Hippocampal formation (tissue), 2 donors: ENCODE data around the gene CDK14.

Experiments
- DNase-seq, 2 donors: peaks; one replicate each; lab custom pipeline; 2025; lab: John Stamatoyannopoulos, UW

CDK14 gene

GRCh38 chr7:90681336-90682022 is 85.4 kb downstream of the CDK14 start:
- no peak for DNase-seq

GRCh38 chr7:90686146-90686545 is 90.0 kb downstream of the CDK14 start:
- DNase-seq = no peak

- no peak for DNase-seq
Measured at GRCh38 chr7:90688810-90689209, 92.7 kb downstream of the CDK14 start.

GRCh38 chr7:90689260-90689659 is 93.1 kb downstream of the CDK14 start:
- no peak for DNase-seq

- DNase-seq = no peak
Measured at GRCh38 chr7:90690159-90690858, 94.2 kb downstream of the CDK14 start.

GRCh38 chr7:90692396-90692795 is 96.3 kb downstream of the CDK14 start:
- DNase-seq = no peak

- DNase-seq = no peak
Measured at GRCh38 chr7:90692947-90693346, 96.8 kb downstream of the CDK14 start.

GRCh38 chr7:90693939-90694338 is 97.8 kb downstream of the CDK14 start:
- no peak for DNase-seq

- no peak for DNase-seq
Measured at GRCh38 chr7:90698616-90699015, 102.5 kb downstream of the CDK14 start.

- no peak for DNase-seq
Measured at GRCh38 chr7:90701021-90701420, 104.9 kb downstream of the CDK14 start.

GRCh38 chr7:90701771-90702170 is 105.7 kb downstream of the CDK14 start:
- DNase-seq = no peak

- no peak for DNase-seq
Measured at GRCh38 chr7:90705391-90706071, 109.4 kb downstream of the CDK14 start.

- DNase-seq = no peak
Measured at GRCh38 chr7:90706072-90706716, 110.1 kb downstream of the CDK14 start.

GRCh38 chr7:90708841-90709317 is 112.8 kb downstream of the CDK14 start:
- DNase-seq = peak in 1 of 2 donors; percentile 30

GRCh38 chr7:90709501-90710465 is 113.7 kb downstream of the CDK14 start:
- DNase-seq = peak in 1 of 2 donors; percentile 43

GRCh38 chr7:90710466-90710850 is 114.3 kb downstream of the CDK14 start:
- DNase-seq = no peak

GRCh38 chr7:90713628-90714027 is 117.5 kb downstream of the CDK14 start:
- DNase-seq = no peak

GRCh38 chr7:90715067-90715466 is 118.9 kb downstream of the CDK14 start:
- DNase-seq = no peak

GRCh38 chr7:90717296-90718060 is 121.4 kb downstream of the CDK14 start:
- DNase-seq = no peak

- no peak for DNase-seq
Measured at GRCh38 chr7:90719155-90719554, 123.0 kb downstream of the CDK14 start.
